ENCODE results near the gene FAM193A.

FAM193A gene

DNA sequence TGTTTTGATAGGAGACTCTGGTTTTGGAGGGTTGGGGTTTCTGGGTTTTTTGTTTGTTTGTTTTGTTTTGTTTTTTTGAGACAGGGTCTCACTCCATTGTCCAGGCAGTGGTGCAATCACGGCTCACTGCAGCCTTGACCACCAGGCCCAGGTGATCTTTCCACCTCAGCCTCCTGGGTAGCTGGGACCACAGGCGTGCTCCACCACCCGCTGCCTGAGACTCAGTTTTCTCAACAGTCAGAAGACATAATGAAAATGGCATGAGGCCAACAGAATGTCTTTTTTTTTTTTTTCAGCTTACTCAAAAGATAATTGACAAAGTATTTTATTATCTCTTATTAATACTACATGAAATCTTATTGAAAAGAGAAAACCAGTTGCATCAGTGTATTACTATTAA, 187.3 kb downstream of the FAM193A start:
- TF ChIP-seq SIN3A (IDR thresholded peaks at IDR 0.05; ENCODE audit: borderline replicate concordance, insufficient read depth, low read length): no peak
- no peak for TF ChIP-seq FOXP2 (optimal IDR thresholded peaks at IDR 0.05; ENCODE audit: borderline replicate concordance, extremely low read depth, extremely low read length, insufficient read depth)
- no peak for TF ChIP-seq POLR2AphosphoS5 (IDR thresholded peaks at IDR 0.05; ENCODE audit: low read depth, low read length)
- TF ChIP-seq, protein P1, sequence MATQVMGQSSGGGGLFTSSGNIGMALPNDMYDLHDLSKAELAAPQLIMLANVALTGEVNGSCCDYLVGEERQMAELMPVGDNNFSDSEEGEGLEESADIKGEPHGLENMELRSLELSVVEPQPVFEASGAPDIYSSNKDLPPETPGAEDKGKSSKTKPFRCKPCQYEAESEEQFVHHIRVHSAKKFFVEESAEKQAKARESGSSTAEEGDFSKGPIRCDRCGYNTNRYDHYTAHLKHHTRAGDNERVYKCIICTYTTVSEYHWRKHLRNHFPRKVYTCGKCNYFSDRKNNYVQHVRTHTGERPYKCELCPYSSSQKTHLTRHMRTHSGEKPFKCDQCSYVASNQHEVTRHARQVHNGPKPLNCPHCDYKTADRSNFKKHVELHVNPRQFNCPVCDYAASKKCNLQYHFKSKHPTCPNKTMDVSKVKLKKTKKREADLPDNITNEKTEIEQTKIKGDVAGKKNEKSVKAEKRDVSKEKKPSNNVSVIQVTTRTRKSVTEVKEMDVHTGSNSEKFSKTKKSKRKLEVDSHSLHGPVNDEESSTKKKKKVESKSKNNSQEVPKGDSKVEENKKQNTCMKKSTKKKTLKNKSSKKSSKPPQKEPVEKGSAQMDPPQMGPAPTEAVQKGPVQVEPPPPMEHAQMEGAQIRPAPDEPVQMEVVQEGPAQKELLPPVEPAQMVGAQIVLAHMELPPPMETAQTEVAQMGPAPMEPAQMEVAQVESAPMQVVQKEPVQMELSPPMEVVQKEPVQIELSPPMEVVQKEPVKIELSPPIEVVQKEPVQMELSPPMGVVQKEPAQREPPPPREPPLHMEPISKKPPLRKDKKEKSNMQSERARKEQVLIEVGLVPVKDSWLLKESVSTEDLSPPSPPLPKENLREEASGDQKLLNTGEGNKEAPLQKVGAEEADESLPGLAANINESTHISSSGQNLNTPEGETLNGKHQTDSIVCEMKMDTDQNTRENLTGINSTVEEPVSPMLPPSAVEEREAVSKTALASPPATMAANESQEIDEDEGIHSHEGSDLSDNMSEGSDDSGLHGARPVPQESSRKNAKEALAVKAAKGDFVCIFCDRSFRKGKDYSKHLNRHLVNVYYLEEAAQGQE (IDR thresholded peaks at IDR 0.05; ENCODE audit: insufficient read depth in 1 of 2, low read depth in 2 of 2, low read length in 2 of 2): no peak
- TF ChIP-seq TAF1 (IDR thresholded peaks at IDR 0.05; ENCODE audit: borderline replicate concordance, insufficient read depth, low read length): no peak

DNA sequence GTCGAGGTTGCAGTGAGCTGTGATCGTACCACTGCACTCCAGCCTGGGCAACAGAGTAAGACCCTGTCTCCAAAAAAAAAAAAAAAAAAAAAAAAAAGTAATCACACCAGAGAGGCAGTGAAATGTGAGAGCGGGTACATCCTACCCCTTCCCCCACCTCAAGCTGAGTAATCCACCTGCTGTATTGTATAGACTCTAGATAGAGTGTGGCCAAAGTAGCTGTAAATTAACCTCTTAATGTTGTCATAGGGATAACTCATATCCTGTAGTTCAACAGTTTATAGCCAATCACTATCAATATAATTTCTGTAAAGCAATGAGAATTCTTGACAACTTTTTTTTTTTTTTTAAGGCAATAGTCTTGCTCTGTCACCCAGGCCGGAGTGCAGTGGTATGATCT, 188.9 kb downstream of the FAM193A start:
- TF ChIP-seq TAF1 (IDR thresholded peaks at IDR 0.05; ENCODE audit: borderline replicate concordance, insufficient read depth, low read length) (no peak), POLR2AphosphoS5 (IDR thresholded peaks at IDR 0.05; ENCODE audit: low read depth, low read length) (no peak)
- TF ChIP-seq, protein P1 (IDR thresholded peaks at IDR 0.05; ENCODE audit: insufficient read depth in 1 of 2, low read depth in 2 of 2, low read length in 2 of 2): no peak

GRCh38 chr4:2728221-2728620, 191.8 kb downstream of the FAM193A start:
- TF ChIP-seq TAF1 (IDR thresholded peaks at IDR 0.05; ENCODE audit: borderline replicate concordance, insufficient read depth, low read length) (no peak), POLR2AphosphoS5 (IDR thresholded peaks at IDR 0.05; ENCODE audit: low read depth, low read length) (no peak), FOXP2 (optimal IDR thresholded peaks at IDR 0.05; ENCODE audit: borderline replicate concordance, extremely low read depth, extremely low read length, insufficient read depth) (no peak), SIN3A (IDR thresholded peaks at IDR 0.05; ENCODE audit: borderline replicate concordance, insufficient read depth, low read length) (no peak)
- TF ChIP-seq, protein P1 (IDR thresholded peaks at IDR 0.05; ENCODE audit: insufficient read depth in 1 of 2, low read depth in 2 of 2, low read length in 2 of 2): no peak

- no peak for TF ChIP-seq FOXP2 (optimal IDR thresholded peaks at IDR 0.05; ENCODE audit: borderline replicate concordance, extremely low read depth, extremely low read length, insufficient read depth)
- no peak for TF ChIP-seq POLR2AphosphoS5 (IDR thresholded peaks at IDR 0.05; ENCODE audit: low read depth, low read length)
- TF ChIP-seq SIN3A (IDR thresholded peaks at IDR 0.05; ENCODE audit: borderline replicate concordance, insufficient read depth, low read length): no peak
- TF ChIP-seq, protein P1 (IDR thresholded peaks at IDR 0.05; ENCODE audit: insufficient read depth in 1 of 2, low read depth in 2 of 2, low read length in 2 of 2): no peak
- no peak for TF ChIP-seq TAF1 (IDR thresholded peaks at IDR 0.05; ENCODE audit: borderline replicate concordance, insufficient read depth, low read length)
Measured at GRCh38 chr4:2728806-2729532, 192.5 kb downstream of the FAM193A start.

GRCh38 chr4:2729533-2729875, 193.1 kb downstream of the FAM193A start:
- TF ChIP-seq TAF1 (IDR thresholded peaks at IDR 0.05; ENCODE audit: borderline replicate concordance, insufficient read depth, low read length) (no peak), SIN3A (IDR thresholded peaks at IDR 0.05; ENCODE audit: borderline replicate concordance, insufficient read depth, low read length) (no peak), FOXP2 (optimal IDR thresholded peaks at IDR 0.05; ENCODE audit: borderline replicate concordance, extremely low read depth, extremely low read length, insufficient read depth) (no peak), POLR2AphosphoS5 (IDR thresholded peaks at IDR 0.05; ENCODE audit: low read depth, low read length) (no peak)
- TF ChIP-seq, protein P1 (IDR thresholded peaks at IDR 0.05; ENCODE audit: insufficient read depth in 1 of 2, low read depth in 2 of 2, low read length in 2 of 2): no peak
